ENCODE data around the gene ADGRL3. TPM values are rescaled to one million over a fixed set of nuclear protein-coding genes. Genes with fewer than 3 reads are reported as not detected.
"Not testable (repeated sequence)": the region's sequence is repeated elsewhere in the genome, so short reads cannot be mapped to it uniquely, and the experiment has no call there.

ADGRL3 gene
- total RNA-seq, 2 experiments from 2014 or later, result not detected

GRCh38 chr4:61924131-61924530 lies 724.0 kb downstream of the ADGRL3 start:
- Mint-ChIP-seq H3K4me3 (no peak overlapping the region), H3K4me1 (ENCODE audit: low read depth) (no peaks in the 10 kb centered on the region), H3K36me3 (no peaks in the 10 kb centered on the region), H3K27ac (no peak overlapping the region), H3K9me3 (peaks cover 5% of the 10 kb centered on the region), H3K27me3 (no peaks in the 10 kb centered on the region)
- ChIA-PET CTCF (no interaction called here), POLR2A (no interaction called here)
- DNase-seq, result no peak
- intact Hi-C loops (cut with micrococcal nuclease), result no loop called here

GRCh38 chr4:61933527-61933926 lies 733.4 kb downstream of the ADGRL3 start:
- peaks cover 12% of the 10 kb centered on the region for H3K9me3 Mint-ChIP-seq
- no peaks in the 10 kb centered on the region for H3K4me1 Mint-ChIP-seq (ENCODE audit: low read depth)
- intact Hi-C loops (cut with micrococcal nuclease), result no loop called here
- no peaks in the 10 kb centered on the region for H3K36me3 Mint-ChIP-seq
- ChIA-PET POLR2A (no interaction called here), CTCF (no interaction called here)
- H3K27ac Mint-ChIP-seq, result no peak overlapping the region
- no peaks in the 10 kb centered on the region for H3K27me3 Mint-ChIP-seq
- DNase-seq, result no peak
- no peak overlapping the region for H3K4me3 Mint-ChIP-seq

- intact Hi-C loops (cut with micrococcal nuclease), result no loop called here
- no peaks in the 10 kb centered on the region for H3K27me3 Mint-ChIP-seq
- CTCF ChIA-PET, result no interaction called here
- DNase-seq, result no peak
- no peak overlapping the region for H3K4me3 Mint-ChIP-seq
- no peak overlapping the region for H3K27ac Mint-ChIP-seq
- POLR2A ChIA-PET, result no interaction called here
- peaks cover 15% of the 10 kb centered on the region for H3K9me3 Mint-ChIP-seq
- H3K36me3 Mint-ChIP-seq, result no peaks in the 10 kb centered on the region
- H3K4me1 Mint-ChIP-seq (ENCODE audit: low read depth), result no peaks in the 10 kb centered on the region
These were observed 734.1 kb downstream of the ADGRL3 start for GRCh38 chr4:61934198-61934597.

GRCh38 chr4:61938250-61938846 lies 738.2 kb downstream of the ADGRL3 start:
- Mint-ChIP-seq H3K4me3 (no peak overlapping the region), H3K36me3 (no peaks in the 10 kb centered on the region), H3K27ac (no peak overlapping the region), H3K9me3 (peaks cover 12% of the 10 kb centered on the region), H3K4me1 (ENCODE audit: low read depth) (no peaks in the 10 kb centered on the region), H3K27me3 (no peaks in the 10 kb centered on the region)
- no peak for DNase-seq
- intact Hi-C loops (cut with micrococcal nuclease), result no loop called here
- ChIA-PET CTCF (no interaction called here), POLR2A (no interaction called here)

- Mint-ChIP-seq H3K27me3 (no peaks in the 10 kb centered on the region), H3K4me1 (ENCODE audit: low read depth) (no peaks in the 10 kb centered on the region), H3K36me3 (no peaks in the 10 kb centered on the region), H3K9me3 (peaks cover 19% of the 10 kb centered on the region), H3K27ac (no peak overlapping the region), H3K4me3 (no peak overlapping the region)
- DNase-seq, result no peak
- ChIA-PET POLR2A (no interaction called here), CTCF (no interaction called here)
- intact Hi-C loops (cut with micrococcal nuclease), result no loop called here
These were observed 750.5 kb downstream of the ADGRL3 start for GRCh38 chr4:61950625-61951024.

GRCh38 chr4:61953386-61953785 lies 753.3 kb downstream of the ADGRL3 start:
- CTCF ChIA-PET, result no interaction called here
- Mint-ChIP-seq H3K4me3 (no peak overlapping the region), H3K27me3 (no peaks in the 10 kb centered on the region), H3K36me3 (no peaks in the 10 kb centered on the region), H3K9me3 (peaks cover 28% of the 10 kb centered on the region), H3K27ac (no peak overlapping the region), H3K4me1 (ENCODE audit: low read depth) (no peaks in the 10 kb centered on the region)
- intact Hi-C loops (cut with micrococcal nuclease), result no loop called here
- DNase-seq, result no peak
- POLR2A ChIA-PET, result no interaction called here

- no peak for DNase-seq
- no peaks in the 10 kb centered on the region for H3K4me1 Mint-ChIP-seq (ENCODE audit: low read depth)
- no peak overlapping the region for H3K27ac Mint-ChIP-seq
- intact Hi-C loops (cut with micrococcal nuclease), result no loop called here
- POLR2A ChIA-PET, result no interaction called here
- CTCF ChIA-PET, result no interaction called here
- no peak overlapping the region for H3K4me3 Mint-ChIP-seq
- H3K36me3 Mint-ChIP-seq, result no peaks in the 10 kb centered on the region
- H3K9me3 Mint-ChIP-seq, result peaks cover 30% of the 10 kb centered on the region
- no peaks in the 10 kb centered on the region for H3K27me3 Mint-ChIP-seq
These were observed 758.5 kb downstream of the ADGRL3 start for GRCh38 chr4:61958591-61958990.

- ChIA-PET CTCF (no interaction called here), POLR2A (no interaction called here)
- Mint-ChIP-seq H3K27ac (no peak overlapping the region), H3K4me1 (ENCODE audit: low read depth) (no peaks in the 10 kb centered on the region), H3K36me3 (no peaks in the 10 kb centered on the region), H3K9me3 (peaks cover 25% of the 10 kb centered on the region), H3K4me3 (no peak overlapping the region), H3K27me3 (no peaks in the 10 kb centered on the region)
- no peak for DNase-seq
- intact Hi-C loops (cut with micrococcal nuclease), result no loop called here
These were observed 759.0 kb downstream of the ADGRL3 start for GRCh38 chr4:61959087-61959486.

- intact Hi-C loops (cut with micrococcal nuclease), result no loop called here
- H3K36me3 Mint-ChIP-seq, result no peaks in the 10 kb centered on the region
- no peak for DNase-seq
- H3K27ac Mint-ChIP-seq, result no peak overlapping the region
- ChIA-PET CTCF (no interaction called here), POLR2A (no interaction called here)
- no peak overlapping the region for H3K4me3 Mint-ChIP-seq
- no peaks in the 10 kb centered on the region for H3K4me1 Mint-ChIP-seq (ENCODE audit: low read depth)
- peaks cover 24% of the 10 kb centered on the region for H3K9me3 Mint-ChIP-seq
- H3K27me3 Mint-ChIP-seq, result no peaks in the 10 kb centered on the region
These were observed 784.3 kb downstream of the ADGRL3 start for GRCh38 chr4:61984260-61984909.

GRCh38 chr4:61985426-61985825 lies 785.3 kb downstream of the ADGRL3 start:
- no peaks in the 10 kb centered on the region for H3K4me1 Mint-ChIP-seq (ENCODE audit: low read depth)
- DNase-seq, result no peak
- CTCF ChIA-PET, result no interaction called here
- H3K4me3 Mint-ChIP-seq, result no peak overlapping the region
- intact Hi-C loops (cut with micrococcal nuclease), result no loop called here
- POLR2A ChIA-PET, result no interaction called here
- no peaks in the 10 kb centered on the region for H3K27me3 Mint-ChIP-seq
- no peaks in the 10 kb centered on the region for H3K36me3 Mint-ChIP-seq
- no peak overlapping the region for H3K27ac Mint-ChIP-seq
- peaks cover 22% of the 10 kb centered on the region for H3K9me3 Mint-ChIP-seq

- H3K27ac Mint-ChIP-seq; H3K36me3 Mint-ChIP-seq; CTCF ChIA-PET; H3K4me3 Mint-ChIP-seq; intact Hi-C loops (cut with micrococcal nuclease); H3K27me3 Mint-ChIP-seq; DNase-seq; POLR2A ChIA-PET; H3K4me1 Mint-ChIP-seq (ENCODE audit: low read depth): not testable (repeated sequence)
- peaks cover 22% of the 10 kb centered on the region for H3K9me3 Mint-ChIP-seq
These were observed 786.8 kb downstream of the ADGRL3 start for GRCh38 chr4:61986929-61987328.

- no peaks in the 10 kb centered on the region for H3K36me3 Mint-ChIP-seq
- CTCF ChIA-PET, result no interaction called here
- H3K27me3 Mint-ChIP-seq, result no peaks in the 10 kb centered on the region
- POLR2A ChIA-PET, result no interaction called here
- peaks cover 1% of the 10 kb centered on the region for H3K9me3 Mint-ChIP-seq
- no peaks in the 10 kb centered on the region for H3K4me1 Mint-ChIP-seq (ENCODE audit: low read depth)
- H3K27ac Mint-ChIP-seq, result no peak overlapping the region
- no peak overlapping the region for H3K4me3 Mint-ChIP-seq
- no peak for DNase-seq
- intact Hi-C loops (cut with micrococcal nuclease), result no loop called here
These were observed 792.2 kb downstream of the ADGRL3 start for GRCh38 chr4:61992351-61992750.

- Mint-ChIP-seq H3K4me3 (no peak overlapping the region), H3K9me3 (no peaks in the 10 kb centered on the region), H3K36me3 (no peaks in the 10 kb centered on the region), H3K4me1 (ENCODE audit: low read depth) (no peaks in the 10 kb centered on the region), H3K27me3 (no peaks in the 10 kb centered on the region), H3K27ac (no peak overlapping the region)
- DNase-seq, result no peak
- ChIA-PET POLR2A (no interaction called here), CTCF (no interaction called here)
- intact Hi-C loops (cut with micrococcal nuclease), result no loop called here
These were observed 793.9 kb downstream of the ADGRL3 start for GRCh38 chr4:61994036-61994435.

All from activated CD4-positive, alpha-beta memory T cell treated with anti-CD3 and anti-CD28 coated beads for 36 hours (primary cell).